ENCODE results near the gene NRM.

DNA sequence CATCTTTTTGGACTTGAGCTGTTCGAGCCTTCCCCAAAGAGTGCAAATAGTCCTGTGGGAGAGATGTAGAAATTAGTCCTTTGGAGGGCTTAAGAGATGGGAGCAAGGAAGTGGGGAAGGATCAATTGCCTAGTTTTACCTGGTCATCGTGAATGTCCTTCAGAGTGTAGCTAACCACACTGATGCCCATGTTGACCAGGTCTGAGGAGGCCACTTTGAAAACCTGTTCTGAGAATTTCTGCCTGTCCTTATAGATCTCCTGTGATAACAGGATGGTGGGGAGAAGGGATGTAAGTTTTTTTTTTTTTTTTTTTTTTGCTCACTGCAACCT is 49.7 kb upstream of the NRM start:
- TF ChIP-seq, protein P1, sequence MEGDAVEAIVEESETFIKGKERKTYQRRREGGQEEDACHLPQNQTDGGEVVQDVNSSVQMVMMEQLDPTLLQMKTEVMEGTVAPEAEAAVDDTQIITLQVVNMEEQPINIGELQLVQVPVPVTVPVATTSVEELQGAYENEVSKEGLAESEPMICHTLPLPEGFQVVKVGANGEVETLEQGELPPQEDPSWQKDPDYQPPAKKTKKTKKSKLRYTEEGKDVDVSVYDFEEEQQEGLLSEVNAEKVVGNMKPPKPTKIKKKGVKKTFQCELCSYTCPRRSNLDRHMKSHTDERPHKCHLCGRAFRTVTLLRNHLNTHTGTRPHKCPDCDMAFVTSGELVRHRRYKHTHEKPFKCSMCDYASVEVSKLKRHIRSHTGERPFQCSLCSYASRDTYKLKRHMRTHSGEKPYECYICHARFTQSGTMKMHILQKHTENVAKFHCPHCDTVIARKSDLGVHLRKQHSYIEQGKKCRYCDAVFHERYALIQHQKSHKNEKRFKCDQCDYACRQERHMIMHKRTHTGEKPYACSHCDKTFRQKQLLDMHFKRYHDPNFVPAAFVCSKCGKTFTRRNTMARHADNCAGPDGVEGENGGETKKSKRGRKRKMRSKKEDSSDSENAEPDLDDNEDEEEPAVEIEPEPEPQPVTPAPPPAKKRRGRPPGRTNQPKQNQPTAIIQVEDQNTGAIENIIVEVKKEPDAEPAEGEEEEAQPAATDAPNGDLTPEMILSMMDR (IDR thresholded peaks at IDR 0.05): no peak
- TF ChIP-seq POLR2A (IDR thresholded peaks at IDR 0.05) (no peak), POLR2AphosphoS5 (IDR thresholded peaks at IDR 0.05; ENCODE audit: insufficient read depth in 1 of 2, low read depth in 1 of 2) (no peak)
